Sigmoid colon (tissue), 7 donors: ENCODE data around the gene ZNF672. TPM values are rescaled to one million over a fixed set of nuclear protein-coding genes. Genes with fewer than 3 reads are reported as not detected.
"Not testable (repeated sequence)": the region's sequence is repeated elsewhere in the genome, so short reads cannot be mapped to it uniquely, and the experiment has no call there.

Experiments
- DNase-seq: peaks from one replicate; pipeline ENCODE4 v3.0.0-alpha.2; 2019
- H3K27ac ChIP-seq, 4 donors: fragments of 200-600 bp; sonication (generic); one replicate each; pipeline ENCODE4 v1.5.1; 2016 to 2019; ENCODE audit warnings: mild to moderate bottlenecking in 1 of 4
- H3K27me3 ChIP-seq, 3 donors: fragments of 200-600 bp; sonication (generic); one replicate each; pipeline ENCODE4 v1.5.1; 2019; ENCODE audit warnings: mild to moderate bottlenecking in 1 of 3
- H3K36me3 ChIP-seq, 4 donors: fragments of 200-600 bp; sonication (generic); one replicate each; pipeline ENCODE4 v1.5.1; 2016 to 2019
- H3K4me1 ChIP-seq, 4 donors: fragments of 200-600 bp; sonication (generic); one replicate each; pipeline ENCODE4 v1.5.1; 2017 to 2019
- H3K4me3 ChIP-seq, 4 donors: fragments of 200-600 bp; sonication (generic); one replicate each; pipeline ENCODE4 v1.5.1; 2017 to 2019; ENCODE audit warnings: mild to moderate bottlenecking in 2 of 4, moderate library complexity in 1 of 4
- H3K9me3 ChIP-seq, 4 donors: fragments of 200-600 bp in 3 of 4; sonication (generic) in 3 of 4; one replicate each; pipeline versions ENCODE4 v1.5.1 to v1.6.1; 2013 to 2019
- CTCF ChIP-seq, 4 experiments: fragments of 450-650 bp in 3 of 4; fragments of 200-600 bp in 1 of 4; IDR thresholded peaks; one replicate each; pipeline ENCODE4 v1.5.1; 2016 to 2019; ENCODE audit warnings: antibody characterized with exemption in 4 of 4, mild to moderate bottlenecking in 3 of 4, moderate library complexity in 2 of 4
- EP300 ChIP-seq, 4 donors: sonication (generic); formaldehyde crosslinking; IDR thresholded peaks; one replicate each; pipeline ENCODE4 v1.6.1; 2017; ENCODE audit warnings: antibody characterized with exemption in 4 of 4
- POLR2A ChIP-seq, 2 donors: fragments of 450-650 bp; IDR thresholded peaks; one replicate each; pipeline ENCODE4 v1.6.1; 2016; ENCODE audit warnings: antibody characterized with exemption in 2 of 2, mild to moderate bottlenecking in 2 of 2, moderate library complexity in 2 of 2
- POLR2AphosphoS5 ChIP-seq, 4 donors: sonication (generic); formaldehyde crosslinking; IDR thresholded peaks; one replicate each; pipeline ENCODE4 v1.6.1; 2017; ENCODE audit warnings: antibody characterized with exemption in 4 of 4
- WGBS, 2 donors: extraction: QIAGEN DNeasy Blood & Tissue Kit; methylation state at CpG; one replicate each; pipeline ENCODE4 v1.1.7; 2013; 5-methylcytosine and 5-hydroxymethylcytosine counted together
- intact Hi-C: fragments of 100-400 bp; cut with DNase I; formaldehyde crosslinking; loops from one replicate; pipeline ENCODE4 v1.15.1; 2023
- polyA plus RNA-seq, 3 donors: library from polyadenylated mRNA; stranded (reverse); fragments of 200-250 nt; gene quantifications; one replicate each; pipeline ENCODE4 v1.2.3, GENCODE V29; 2013
- total RNA-seq, 4 donors: library from RNA; depleted of rRNA; stranded (reverse); fragments of >200 nt; gene quantifications; one replicate each; pipeline ENCODE4 v1.1.0, GENCODE V29; 2016
- donor health status: healthy with polysubstance abuse.
- donor health status: Bipolar disorder and iron deficiency.
- donor health status: healthy.

ZNF672 gene
- total and polyA plus RNA-seq, 7 donors: 14.4 to 31.1 (median 21.4) TPM

DNA sequence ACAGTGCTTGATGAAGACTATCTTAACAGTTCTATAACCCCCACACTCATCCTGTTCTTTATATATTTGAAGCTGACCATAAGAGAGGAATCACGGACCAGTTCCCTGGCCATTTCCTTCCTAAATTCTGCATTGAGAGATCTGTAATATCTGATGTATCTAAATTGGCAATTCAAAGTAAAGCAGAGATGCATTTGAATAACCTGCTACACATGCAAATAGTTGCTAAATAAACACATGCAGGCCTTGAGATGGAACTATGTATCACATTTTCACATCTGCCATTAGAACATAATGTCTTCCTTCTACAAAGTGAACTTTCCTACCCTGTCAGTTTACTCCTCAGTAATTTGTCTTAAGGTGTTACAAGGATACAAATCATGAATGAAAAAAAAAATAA, 47.6 kb downstream of the ZNF672 start:
- Histone ChIP-seq H3K36me3 (no peaks in the 10 kb centered on the region), H3K4me3 (no peak overlapping the region), H3K27ac (no peak overlapping the region), H3K27me3 (no peaks in the 10 kb centered on the region), H3K9me3 (no peaks in the 10 kb centered on the region), H3K4me1 (no peaks in the 10 kb centered on the region)
- no peak for TF ChIP-seq CTCF (IDR thresholded peaks at IDR 0.05)
- no peak for TF ChIP-seq POLR2A (IDR thresholded peaks at IDR 0.05)
- TF ChIP-seq POLR2AphosphoS5 (IDR thresholded peaks at IDR 0.05): no peak
- TF ChIP-seq EP300 (IDR thresholded peaks at IDR 0.05): no peak
- no peak for DNase-seq
- 87 to 94% methylated on average over 1 of the region's 1 CpG for WGBS, 2 donors
- intact Hi-C loops: no loop called here

- DNase-seq: no peak
- Histone ChIP-seq H3K4me3 (no peak overlapping the region), H3K27ac (no peak overlapping the region), H3K27me3 (no peaks in the 10 kb centered on the region), H3K9me3 (no peaks in the 10 kb centered on the region), H3K4me1 (no peaks in the 10 kb centered on the region), H3K36me3 (no peaks in the 10 kb centered on the region)
- WGBS, 2 donors: 39 to 59% methylated on average over 1 of the region's 1 CpG
- intact Hi-C loops: no loop called here
- TF ChIP-seq EP300 (IDR thresholded peaks at IDR 0.05) (no peak), POLR2A (IDR thresholded peaks at IDR 0.05) (no peak), POLR2AphosphoS5 (IDR thresholded peaks at IDR 0.05) (no peak), CTCF (IDR thresholded peaks at IDR 0.05) (no peak)
These were observed 48.3 kb downstream of the ZNF672 start for GRCh38 chr1:248886237-248886895.

- H3K27me3 ChIP-seq, H3K4me3 ChIP-seq, H3K4me1 ChIP-seq, intact Hi-C loops, DNase-seq, H3K36me3 ChIP-seq, H3K27ac ChIP-seq, H3K9me3 ChIP-seq: not testable (repeated sequence)
- 89% methylated on average over 10 of the region's 10 CpGs for WGBS, 2 donors
These were observed 51.9 kb downstream of the ZNF672 start for GRCh38 chr1:248889914-248890243.

GRCh38 chr1:248890549-248891498, 52.8 kb downstream of the ZNF672 start:
- TF ChIP-seq POLR2AphosphoS5 (IDR thresholded peaks at IDR 0.05): no peak
- no peak for TF ChIP-seq CTCF (IDR thresholded peaks at IDR 0.05)
- TF ChIP-seq POLR2A (IDR thresholded peaks at IDR 0.05): no peak
- TF ChIP-seq EP300 (IDR thresholded peaks at IDR 0.05): no peak
- Histone ChIP-seq H3K4me1 (no peaks in the 10 kb centered on the region), H3K27me3 (no peaks in the 10 kb centered on the region), H3K9me3 (no peaks in the 10 kb centered on the region), H3K4me3 (no peak overlapping the region), H3K36me3 (no peaks in the 10 kb centered on the region), H3K27ac (no peak overlapping the region)
- intact Hi-C loops: no loop called here
- 88 to 91% methylated on average over 9 of the region's 9 CpGs for WGBS, 2 donors
- DNase-seq: no peak

GRCh38 chr1:248891758-248892157, 53.7 kb downstream of the ZNF672 start:
- H3K4me1 ChIP-seq: no peaks in the 10 kb centered on the region
- intact Hi-C loops: no loop called here
- TF ChIP-seq POLR2AphosphoS5 (IDR thresholded peaks at IDR 0.05) (no peak), EP300 (IDR thresholded peaks at IDR 0.05) (no peak), POLR2A (IDR thresholded peaks at IDR 0.05) (no peak), CTCF (IDR thresholded peaks at IDR 0.05) (no peak)
- DNase-seq: no peak
- no peaks in the 10 kb centered on the region for H3K27me3 ChIP-seq
- no peaks in the 10 kb centered on the region for H3K36me3 ChIP-seq
- 86 to 93% methylated on average over 2 of the region's 2 CpGs for WGBS, 2 donors
- H3K9me3 ChIP-seq: no peaks in the 10 kb centered on the region
- H3K4me3 ChIP-seq: no peak overlapping the region
- no peak overlapping the region for H3K27ac ChIP-seq
